Stimulated activated CD4-positive, alpha-beta T cell treated with anti-CD3 and anti-CD28 coated beads, Interleukin-1b, Interleukin-23, amount 100 ng/mL, for 24 hours (primary cell): ENCODE measurements around the gene SH3GL1.

ENCODE experiments used
- DNase-seq, 4 experiments: peaks; one replicate each; pipeline ENCODE4 v3.0.0-alpha.2; 2020; ENCODE audit warnings: low read depth in 4 of 4, low spot score in 1 of 4

Gene SH3GL1

DNA sequence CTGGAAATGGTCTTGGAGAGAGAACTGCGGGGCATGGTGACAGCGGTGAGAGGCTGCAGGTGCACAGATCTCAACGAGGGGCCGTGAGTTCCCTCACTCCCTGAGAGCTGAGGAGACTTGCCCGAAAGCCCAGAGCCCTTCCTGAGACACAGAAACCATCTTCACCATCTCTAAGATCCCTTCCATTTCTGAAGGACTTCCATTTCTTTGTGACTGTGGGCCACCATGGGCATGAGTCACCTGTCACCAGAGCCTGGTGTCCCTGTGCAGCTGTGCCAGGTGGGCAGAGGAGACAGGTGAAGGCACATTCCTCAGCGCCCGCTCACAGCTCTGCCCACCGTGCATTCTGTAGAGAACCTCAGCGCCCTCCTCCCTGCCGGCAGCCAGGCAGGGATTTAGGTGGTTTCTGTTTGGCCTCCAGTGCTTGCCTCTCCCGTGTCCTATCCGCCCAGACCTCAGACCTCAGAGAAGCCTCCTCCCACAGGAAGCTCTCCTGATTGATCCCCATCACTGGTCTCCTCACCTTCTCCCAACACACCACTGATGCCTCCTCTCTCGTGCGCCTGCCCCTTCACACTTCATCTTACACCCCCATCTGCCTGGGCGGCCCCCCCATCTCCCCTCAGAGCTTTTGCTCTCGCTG is 24.2 kb downstream of the SH3GL1 start:
- DNase-seq = no peak

GRCh38 chr19:4375164-4376027 is 25.0 kb downstream of the SH3GL1 start:
- DNase-seq = no peak

- no peak for DNase-seq
Observed at GRCh38 chr19:4374498-4375163, 25.7 kb downstream of the SH3GL1 start.

GRCh38 chr19:4373601-4374497 is 26.5 kb downstream of the SH3GL1 start:
- DNase-seq = no peak

- DNase-seq = no peak
Observed at GRCh38 chr19:4373013-4373367, 27.4 kb downstream of the SH3GL1 start.

- DNase-seq = no peak
Observed at GRCh38 chr19:4372165-4373012, 28.0 kb downstream of the SH3GL1 start.

- no peak for DNase-seq
Observed at GRCh38 chr19:4371247-4372164, 28.8 kb downstream of the SH3GL1 start.

DNA sequence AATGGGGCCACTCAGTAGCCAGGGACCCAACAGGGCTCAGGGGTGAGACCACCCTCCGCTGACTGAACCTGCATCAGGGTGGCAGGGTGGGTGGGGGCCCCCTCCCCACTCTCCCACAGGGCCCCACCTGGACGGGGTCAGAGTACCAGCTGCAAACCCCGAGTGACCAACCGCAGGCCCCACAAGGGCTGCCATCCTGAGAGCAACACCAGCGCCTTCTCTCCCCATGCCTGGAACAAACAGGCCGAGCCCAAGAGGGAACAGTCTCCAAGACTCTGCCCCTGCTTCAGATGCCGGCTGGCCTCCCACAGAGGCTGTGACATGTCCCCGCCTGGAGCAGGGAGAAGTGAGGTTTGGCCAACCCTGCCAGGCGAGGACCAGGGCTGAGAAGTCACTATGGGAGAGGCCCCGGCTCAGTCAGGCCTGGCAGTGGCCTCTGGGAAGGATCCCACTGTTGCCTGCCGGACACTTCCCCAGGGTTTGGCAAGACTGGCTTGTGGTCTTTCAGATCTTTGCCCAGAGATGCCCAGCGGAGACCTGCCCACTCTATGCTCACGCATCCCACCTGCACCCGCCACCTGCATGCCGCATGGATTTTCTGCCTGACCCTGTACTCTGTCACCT is 29.8 kb downstream of the SH3GL1 start:
- DNase-seq = no peak

- peak; percentile 52 to 73 (median 58) for DNase-seq
Observed at GRCh38 chr19:4369888-4370260, 30.5 kb downstream of the SH3GL1 start.

DNA sequence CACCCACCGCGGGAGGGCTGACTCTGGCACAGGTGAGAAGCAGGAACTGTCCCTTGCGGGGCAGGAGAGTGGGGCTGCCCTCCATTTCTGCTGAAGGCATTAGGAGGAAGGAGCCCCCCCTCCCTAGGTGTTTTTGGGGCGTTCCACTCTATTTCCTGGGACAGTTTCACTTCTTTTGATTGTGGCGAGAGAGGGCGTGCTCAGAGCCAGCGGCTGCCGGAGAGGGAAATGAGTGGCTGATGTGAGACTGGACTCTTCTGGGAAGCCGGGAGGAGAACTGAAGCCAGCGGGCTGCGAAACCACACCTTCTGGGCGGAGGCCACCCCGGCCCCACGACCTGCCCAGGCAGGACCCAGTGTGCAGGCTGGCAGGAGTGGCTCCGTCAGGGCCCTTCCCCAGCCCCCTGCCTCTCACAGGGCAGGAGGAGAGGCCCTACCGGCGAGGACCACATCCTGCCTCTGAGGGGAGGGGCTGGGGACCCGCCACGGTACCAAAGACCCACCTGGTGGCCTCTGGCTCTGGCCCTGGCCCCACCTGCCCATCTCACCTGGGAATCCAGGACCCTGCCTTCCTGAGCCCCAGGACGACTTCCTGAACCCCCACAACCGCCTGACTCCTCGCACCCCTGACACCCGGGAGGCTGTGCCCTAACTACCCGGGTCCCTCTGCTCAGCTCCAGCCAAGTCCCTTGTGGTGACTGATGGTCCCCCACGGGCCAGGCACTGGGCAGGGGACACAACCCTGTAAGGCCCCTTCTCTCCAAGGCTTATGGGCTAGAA is 31.0 kb downstream of the SH3GL1 start:
- DNase-seq = peak in 3 of 4 experiments; percentile 28 to 67 (median 37)

GRCh38 chr19:4368128-4368820 is 32.1 kb downstream of the SH3GL1 start:
- no peak for DNase-seq

GRCh38 chr19:4367781-4368127 is 32.6 kb downstream of the SH3GL1 start:
- no peak for DNase-seq

- no peak for DNase-seq
Observed at GRCh38 chr19:4367336-4367723, 33.0 kb downstream of the SH3GL1 start.

- no peak for DNase-seq
Observed at GRCh38 chr19:4366666-4367335, 33.5 kb downstream of the SH3GL1 start.

- no peak for DNase-seq
Observed at GRCh38 chr19:4365791-4366665, 34.3 kb downstream of the SH3GL1 start.

GRCh38 chr19:4365341-4365740 is 35.0 kb downstream of the SH3GL1 start:
- no peak for DNase-seq
